Left renal pelvis (tissue), 4 donors: ENCODE results near the gene IQGAP2. TPM values are rescaled to one million over a fixed set of nuclear protein-coding genes. Genes with fewer than 3 reads are reported as not detected.
"Not testable (repeated sequence)": the region's sequence is repeated elsewhere in the genome, so short reads cannot be mapped to it uniquely, and the experiment has no call there.

ENCODE experiments used
- DNase-seq, 4 donors: peaks; one replicate each; pipeline ENCODE4 v3.0.0-alpha.2; 2013; ENCODE audit warnings: low read depth in 4 of 4, low spot score in 3 of 4
- polyA plus RNA-seq, 4 donors: library from polyadenylated mRNA; unstranded; fragments of 120-200 nt; gene quantifications; one replicate each; pipeline ENCODE4 v1.2.1, GENCODE V29; 2013; ENCODE audit not compliant: insufficient read length in 4 of 4

The IQGAP2 gene, protein sequence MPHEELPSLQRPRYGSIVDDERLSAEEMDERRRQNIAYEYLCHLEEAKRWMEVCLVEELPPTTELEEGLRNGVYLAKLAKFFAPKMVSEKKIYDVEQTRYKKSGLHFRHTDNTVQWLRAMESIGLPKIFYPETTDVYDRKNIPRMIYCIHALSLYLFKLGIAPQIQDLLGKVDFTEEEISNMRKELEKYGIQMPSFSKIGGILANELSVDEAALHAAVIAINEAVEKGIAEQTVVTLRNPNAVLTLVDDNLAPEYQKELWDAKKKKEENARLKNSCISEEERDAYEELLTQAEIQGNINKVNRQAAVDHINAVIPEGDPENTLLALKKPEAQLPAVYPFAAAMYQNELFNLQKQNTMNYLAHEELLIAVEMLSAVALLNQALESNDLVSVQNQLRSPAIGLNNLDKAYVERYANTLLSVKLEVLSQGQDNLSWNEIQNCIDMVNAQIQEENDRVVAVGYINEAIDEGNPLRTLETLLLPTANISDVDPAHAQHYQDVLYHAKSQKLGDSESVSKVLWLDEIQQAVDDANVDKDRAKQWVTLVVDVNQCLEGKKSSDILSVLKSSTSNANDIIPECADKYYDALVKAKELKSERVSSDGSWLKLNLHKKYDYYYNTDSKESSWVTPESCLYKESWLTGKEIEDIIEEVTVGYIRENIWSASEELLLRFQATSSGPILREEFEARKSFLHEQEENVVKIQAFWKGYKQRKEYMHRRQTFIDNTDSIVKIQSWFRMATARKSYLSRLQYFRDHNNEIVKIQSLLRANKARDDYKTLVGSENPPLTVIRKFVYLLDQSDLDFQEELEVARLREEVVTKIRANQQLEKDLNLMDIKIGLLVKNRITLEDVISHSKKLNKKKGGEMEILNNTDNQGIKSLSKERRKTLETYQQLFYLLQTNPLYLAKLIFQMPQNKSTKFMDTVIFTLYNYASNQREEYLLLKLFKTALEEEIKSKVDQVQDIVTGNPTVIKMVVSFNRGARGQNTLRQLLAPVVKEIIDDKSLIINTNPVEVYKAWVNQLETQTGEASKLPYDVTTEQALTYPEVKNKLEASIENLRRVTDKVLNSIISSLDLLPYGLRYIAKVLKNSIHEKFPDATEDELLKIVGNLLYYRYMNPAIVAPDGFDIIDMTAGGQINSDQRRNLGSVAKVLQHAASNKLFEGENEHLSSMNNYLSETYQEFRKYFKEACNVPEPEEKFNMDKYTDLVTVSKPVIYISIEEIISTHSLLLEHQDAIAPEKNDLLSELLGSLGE (N-terminal part only)
- 10 to 100 TPM; 20.0 to 72.1 (median 68.3) TPM for polyA plus RNA-seq

DNA sequence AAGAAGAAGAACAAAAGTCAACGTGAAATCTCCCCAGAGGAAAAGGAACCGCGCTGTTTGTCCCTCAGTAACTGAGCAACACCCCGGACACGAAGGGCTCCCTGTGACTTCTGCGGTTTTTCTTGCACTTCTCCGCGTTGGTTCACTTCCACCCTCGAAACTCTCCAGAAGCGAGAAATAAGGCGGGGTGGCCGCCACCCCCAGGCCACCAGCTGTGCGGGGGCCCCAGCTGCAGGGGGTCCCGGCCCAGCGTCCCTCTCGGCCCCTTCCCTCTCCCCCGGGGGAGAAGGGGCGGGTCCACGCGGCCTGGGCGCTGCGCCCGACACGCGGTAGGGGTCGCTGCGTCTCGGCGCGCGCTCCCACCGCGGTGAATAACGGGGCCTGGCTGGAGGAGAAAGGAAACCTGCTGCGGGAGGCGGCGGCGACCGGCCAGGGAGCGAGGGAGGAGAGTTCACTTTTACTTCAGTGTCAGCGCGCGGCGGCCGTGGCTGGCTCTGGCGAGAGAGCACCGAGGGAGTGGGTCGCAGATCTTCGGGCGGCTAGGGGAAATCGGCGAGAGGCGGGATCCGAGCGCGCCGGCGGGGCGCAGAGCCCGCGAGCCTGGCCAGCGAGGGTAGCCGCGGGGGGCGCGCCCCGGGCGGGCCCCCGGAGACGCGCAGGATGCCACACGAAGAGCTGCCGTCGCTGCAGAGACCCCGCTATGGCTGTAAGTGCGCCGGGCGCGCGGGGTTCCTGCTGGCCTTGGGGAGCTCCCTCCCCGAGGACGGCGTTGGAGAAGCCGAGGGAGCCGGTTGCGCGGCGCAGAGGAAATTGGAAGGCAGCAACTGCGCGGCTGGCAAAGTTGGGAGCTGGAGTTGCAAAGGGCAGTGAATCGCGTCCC is at the start of gene IQGAP2:
TSS of gene IQGAP2 (plus strand) at position 400 of the 880 bp plus-strand sequence. CDS start at position 661, 261 bp downstream.
- DNase-seq = peak in 2 of 4 donors; percentile 67 to 75

DNA sequence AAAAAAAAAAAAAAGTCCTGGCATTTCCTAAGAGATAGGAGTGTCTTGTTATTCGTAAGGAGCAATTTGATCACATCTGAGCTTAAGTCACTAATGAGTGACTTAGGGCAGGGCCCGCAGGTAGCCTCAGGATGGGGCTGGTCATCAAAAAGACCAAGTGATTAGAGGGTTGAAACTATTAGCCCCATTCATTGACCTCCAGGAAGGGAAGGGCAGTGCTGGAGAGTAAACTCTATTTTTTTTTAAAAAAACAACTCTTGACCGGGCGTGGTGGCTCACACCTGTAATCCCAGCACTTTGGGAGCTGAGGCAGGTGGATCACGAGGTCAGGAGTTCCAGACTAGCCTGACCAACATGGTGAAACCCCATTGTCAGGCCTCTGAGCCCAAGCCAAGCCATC is 46.2 kb upstream of the IQGAP2 start:
- DNase-seq = no peak

DNA sequence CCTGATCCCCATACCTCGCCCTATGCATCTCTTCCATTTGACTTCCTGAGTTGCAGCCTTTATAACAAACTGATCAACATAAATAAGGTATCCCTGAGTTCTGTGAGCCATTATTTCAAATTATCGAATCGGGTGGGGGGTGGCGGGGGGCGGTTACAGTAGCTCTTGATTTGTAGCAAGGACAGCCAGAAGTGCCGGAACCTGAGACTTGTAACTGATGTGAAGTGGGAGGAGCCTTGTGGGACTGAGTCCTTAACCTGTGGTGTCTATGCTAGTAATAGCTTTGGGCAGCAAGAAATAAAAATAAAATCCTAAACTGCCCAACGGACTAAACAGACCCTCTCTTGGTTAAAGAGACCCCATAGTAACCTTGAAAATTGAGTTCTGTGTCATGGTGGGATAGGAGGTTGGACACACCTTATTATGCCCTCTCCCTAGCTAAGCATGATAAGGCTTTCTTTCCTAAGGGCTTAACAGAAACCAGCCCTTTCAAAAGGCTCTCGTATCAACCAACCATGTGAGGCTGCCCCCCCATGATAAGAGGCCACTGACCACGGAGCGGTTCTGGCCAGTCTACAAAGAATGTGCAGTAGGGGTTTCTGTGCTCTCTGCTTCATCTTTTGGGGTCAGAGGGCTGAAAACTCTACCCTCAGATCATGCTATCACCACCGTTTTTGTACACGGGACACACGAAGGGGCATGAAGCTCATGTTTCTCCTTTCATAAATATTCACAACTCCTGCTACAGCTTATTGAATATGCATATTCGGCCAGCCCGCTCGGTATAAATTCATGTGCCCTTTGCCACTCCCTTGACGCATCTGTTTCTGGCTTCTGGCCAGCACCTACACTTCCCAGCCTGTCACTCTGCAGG is 39.5 kb upstream of the IQGAP2 start:
- DNase-seq = no peak

DNA sequence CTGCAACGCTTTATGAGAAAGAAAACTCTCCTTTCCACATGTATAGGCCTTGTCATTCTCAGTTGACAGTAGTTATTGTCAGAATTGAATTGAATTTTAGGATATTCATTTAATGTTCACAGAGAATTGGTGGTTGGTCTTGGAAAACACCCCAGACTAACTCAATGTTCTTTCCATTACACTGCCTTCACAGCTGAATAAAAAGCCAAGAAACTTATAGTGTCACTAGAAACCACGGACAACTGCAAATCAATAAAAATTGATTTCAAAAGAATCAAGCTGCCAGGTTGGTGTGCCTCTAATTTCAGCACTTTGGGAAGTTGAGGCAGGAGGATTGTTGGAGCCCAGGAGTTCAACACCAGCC is 38.9 kb upstream of the IQGAP2 start:
- DNase-seq = no peak

DNA sequence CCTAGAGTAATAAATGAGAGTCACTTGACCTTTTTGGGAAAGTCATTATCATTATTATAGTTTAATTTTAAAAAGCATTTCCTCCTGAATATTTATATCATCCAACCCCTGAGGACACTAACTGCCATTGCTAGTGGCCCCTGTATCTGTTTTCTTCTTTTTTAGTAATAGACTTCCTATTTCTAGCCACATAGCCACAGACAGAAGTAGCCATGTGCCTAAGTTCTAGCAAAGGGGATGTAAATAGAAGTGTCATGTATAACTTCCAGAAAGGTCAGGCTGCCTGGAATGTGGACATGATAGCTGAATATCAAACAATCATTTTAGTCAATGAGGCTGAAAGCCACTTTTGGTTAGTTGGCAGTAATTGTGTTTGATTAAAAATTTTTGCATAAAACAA is 37.5 kb upstream of the IQGAP2 start:
- no peak for DNase-seq

DNA sequence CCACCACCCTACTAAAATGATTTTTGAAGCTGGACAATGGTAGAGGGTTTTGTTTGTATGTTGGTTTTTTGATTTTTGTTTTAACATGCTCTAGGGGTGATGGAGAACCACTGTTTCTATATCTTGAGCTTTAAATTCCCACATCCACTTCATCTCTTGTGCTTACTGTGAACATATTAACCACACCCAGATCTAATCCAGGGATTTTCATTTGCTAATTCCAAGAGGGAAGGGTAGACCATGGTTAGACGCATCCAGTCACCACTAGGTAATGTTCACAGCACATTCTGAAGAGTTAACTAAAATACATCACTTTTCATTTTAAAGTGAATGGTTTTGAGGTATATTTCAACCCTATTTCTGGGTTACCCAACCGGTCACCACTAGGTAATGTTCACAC is 36.5 kb upstream of the IQGAP2 start:
- no peak for DNase-seq

DNA sequence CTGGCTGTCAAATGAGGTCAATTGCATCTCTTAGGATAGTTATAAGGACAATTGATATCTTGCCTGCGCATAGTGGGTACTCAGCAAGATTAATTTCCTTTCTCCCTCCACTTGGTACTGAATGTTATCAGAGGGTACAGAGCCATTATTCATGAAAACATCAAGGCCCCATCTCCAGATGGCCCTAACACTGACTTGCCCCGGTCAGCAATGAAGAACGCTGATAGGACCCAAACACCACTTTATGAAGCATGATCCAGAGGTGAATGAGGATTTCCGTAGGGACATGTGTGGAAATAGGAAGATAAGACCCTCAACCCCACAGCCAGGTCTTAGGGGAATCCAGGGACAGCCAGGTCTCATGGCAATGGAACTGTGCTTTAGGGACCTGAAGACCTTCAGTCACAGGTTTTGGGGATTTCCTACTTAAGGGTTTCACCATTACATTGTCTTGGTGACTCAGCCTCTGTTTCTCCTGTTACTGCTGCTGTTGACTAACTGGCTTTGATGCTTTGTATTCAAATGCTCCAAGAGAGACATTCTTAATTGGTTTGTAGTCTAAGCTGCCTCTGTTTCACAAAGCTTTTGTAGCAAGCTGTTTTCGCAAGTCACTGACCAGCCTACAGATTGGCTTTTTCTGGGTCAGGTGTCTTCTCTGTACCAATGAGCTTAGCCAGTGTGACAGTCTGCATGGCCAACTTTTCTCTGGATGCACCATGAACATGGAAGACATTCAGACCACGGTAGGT is 35.3 kb upstream of the IQGAP2 start:
- DNase-seq = no peak

DNA sequence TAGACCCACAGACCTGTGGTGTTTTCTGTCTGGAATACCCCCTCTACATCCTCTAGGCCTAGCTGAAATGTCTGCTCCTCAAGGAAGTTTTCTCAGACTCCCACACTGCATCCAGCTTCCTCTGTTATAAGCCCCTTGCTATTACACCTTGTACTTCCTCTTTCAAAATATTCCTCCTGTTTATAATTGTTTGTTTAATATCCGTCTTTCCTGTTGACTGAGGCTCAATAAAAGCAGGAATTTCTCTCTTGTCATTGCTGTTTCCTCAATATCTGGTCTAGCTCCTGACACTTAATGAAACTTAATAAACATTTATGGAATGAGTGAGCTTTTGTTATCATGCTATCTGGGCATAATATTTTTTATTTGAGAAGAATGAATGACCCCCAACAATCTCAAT is 34.1 kb upstream of the IQGAP2 start:
- DNase-seq = no peak

DNA sequence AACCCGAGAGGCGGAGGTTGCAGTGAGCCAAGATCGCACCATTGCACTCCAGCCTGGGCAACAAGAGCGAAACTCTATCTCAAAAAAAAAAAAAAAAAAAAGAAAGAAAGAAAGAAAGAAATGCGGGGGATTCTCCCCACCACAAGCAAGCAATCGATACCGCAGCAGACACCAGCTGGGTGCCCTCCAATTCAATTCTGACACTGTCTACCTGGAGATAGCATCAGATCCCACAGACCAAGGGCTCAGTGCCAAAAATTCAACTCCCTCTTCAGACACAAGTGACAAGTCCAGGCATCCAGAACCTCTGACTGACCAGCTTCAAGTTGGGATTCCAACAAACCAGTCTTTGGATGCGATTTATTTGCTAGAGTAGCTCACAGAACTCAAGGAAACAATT is 33.4 kb upstream of the IQGAP2 start:
- DNase-seq = not testable (repeated sequence)

DNA sequence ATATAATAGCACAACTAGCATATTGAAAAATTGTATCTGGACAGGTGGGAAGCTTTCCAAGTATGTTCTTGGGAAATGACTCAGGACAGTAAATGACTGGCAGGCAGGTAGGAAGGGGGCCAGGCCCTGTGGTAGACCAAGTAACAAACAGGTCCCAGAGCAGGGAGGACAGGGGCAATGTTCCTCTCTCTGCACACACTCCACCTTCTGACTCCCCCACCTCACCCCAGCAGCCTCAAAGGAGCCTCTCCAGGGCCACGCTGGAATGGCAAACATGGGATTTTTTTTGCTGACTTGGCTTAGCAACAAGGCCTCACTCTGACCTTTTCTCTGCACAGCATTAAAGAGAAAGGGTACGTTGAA is 31.1 kb upstream of the IQGAP2 start:
- no peak for DNase-seq

DNA sequence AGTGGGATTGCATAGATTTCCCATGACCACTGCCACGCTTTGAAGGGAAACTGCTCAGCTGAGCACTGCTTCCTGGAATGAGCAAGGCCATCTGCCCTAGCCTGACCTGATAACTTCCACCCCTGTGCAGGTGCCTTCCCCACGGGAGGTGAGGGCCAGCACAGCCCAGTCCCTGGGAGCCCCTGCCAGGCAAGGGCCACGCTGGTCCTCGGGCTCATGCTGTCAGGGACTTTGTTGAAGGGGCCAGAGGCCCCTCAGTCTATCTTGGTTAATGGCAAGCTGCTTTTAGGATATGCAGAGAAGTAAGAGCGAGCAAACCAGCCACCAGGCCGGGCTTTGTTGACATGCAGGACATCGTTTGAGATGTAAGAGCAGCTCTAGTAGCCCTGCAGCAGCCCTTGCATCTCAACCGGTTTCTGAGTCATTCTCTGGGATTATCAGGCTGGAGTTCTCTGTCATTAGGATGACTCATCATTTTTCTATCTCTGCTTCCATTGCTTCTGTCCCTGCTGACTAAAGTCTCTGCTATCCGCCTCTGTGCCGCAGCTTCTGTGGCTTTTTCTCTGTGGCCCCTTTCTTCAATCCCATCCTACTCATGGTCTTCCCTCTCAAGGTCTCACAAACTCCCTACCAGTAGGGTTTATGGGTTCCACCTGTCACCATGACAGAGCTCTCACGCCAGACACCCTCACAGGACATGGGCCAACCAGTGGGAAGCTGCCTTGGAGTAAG is 30.6 kb upstream of the IQGAP2 start:
- DNase-seq = no peak

DNA sequence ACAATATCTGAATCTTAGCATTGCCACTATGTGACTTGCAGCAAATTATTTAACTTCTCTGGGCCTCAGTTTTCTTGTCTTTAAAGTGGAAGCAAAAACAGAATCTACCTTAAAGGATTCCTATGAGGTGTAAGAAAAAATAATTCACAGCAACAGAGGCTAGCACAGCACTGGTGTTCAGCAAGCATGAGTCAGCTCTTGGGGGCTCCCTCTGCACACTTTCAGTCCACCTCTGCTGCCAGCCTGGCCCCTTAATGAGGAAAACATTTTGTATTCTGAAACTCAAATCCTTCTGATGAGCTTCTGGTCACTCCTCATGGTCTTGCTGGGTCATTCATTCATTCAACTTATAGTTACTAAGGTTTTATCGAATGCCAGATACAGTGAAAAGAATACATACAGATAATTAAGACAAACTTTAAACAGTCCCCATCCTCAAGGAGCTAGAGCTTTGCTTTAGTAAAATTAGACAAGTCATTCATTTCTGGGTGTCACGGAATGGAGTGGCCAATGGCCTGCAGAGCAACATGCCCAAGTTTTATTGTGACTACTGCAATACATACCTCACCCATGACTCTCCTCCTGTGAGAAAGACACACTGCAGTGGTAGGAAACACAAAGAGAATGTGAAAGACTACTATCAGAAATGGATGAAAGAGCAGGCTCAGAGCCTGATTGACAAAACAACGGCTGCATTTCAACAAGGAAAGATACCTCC is 26.8 kb upstream of the IQGAP2 start:
- no peak for DNase-seq

DNA sequence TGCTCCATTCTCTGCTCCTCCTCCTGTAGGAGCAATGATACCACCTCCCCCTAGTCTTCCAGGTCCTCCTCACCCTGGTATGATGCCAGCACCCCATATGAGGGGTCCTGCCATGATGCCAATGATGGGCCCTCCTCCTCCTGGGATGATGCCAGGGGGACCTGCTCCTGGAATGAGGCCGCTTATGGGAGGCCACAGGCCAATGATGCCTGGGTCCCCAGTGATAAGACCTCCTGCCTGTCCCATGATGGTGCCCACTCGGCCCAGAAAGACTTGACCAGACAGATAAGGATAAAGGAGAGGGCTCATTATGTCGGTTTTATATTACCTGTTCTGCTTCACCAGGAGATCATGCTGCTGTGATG is 26.2 kb upstream of the IQGAP2 start:
- DNase-seq = no peak

DNA sequence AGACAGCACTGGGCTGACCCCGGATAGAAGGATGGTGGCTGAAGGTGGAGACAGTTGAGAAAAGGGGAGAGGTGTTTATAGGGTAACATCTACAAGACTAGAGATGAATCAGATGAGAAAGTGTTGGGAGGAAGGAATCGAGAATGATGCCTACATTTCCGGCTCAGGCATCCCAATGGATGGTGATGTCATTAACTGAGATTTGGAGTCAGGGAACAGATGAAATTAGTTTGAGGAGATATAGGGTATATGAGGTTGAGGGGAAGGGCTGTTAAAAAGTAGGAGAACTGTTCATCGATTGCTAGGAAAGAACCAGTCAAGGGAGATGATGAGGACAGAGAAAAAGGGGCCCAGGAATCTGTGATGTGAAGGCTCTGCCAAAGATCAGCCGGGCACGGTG is 24.7 kb upstream of the IQGAP2 start:
- DNase-seq = no peak

DNA sequence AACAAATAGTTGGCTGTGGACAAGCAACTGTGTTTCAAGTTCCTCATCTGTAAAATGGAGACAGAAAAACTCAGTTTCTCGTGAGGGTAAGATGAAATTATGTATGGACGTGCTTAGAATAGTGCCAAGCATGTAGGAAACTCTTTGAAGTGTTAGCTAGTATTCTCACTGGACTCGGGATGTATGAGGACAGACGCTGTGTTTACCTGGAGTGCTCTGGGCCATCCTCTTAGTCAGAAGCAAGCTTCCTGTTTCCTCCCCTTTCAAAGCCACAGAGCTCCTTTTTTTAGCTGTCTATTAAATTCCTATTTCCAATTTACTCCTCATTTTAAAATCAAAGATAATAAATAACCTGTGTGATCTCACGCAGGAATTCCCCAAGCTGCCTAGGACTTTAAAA is 23.8 kb upstream of the IQGAP2 start:
- DNase-seq = no peak

DNA sequence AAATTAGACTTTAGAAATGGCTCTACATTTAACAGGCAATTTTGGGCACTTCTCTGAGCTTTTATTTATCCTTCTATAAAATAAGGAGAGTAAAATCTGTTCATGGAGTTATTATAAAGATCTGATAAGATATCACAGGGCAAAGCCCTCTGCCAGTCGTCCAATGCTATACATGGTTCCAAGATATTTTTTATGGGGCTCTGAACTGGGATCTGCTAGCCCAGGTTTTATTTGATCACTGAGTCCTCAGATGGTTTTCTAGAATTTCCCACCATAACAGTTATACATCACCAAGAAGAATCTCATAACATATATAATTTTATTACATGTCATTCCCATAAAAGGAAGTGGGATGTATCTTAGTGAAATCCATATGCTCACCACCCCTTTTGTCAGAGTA is 23.2 kb upstream of the IQGAP2 start:
- no peak for DNase-seq

DNA sequence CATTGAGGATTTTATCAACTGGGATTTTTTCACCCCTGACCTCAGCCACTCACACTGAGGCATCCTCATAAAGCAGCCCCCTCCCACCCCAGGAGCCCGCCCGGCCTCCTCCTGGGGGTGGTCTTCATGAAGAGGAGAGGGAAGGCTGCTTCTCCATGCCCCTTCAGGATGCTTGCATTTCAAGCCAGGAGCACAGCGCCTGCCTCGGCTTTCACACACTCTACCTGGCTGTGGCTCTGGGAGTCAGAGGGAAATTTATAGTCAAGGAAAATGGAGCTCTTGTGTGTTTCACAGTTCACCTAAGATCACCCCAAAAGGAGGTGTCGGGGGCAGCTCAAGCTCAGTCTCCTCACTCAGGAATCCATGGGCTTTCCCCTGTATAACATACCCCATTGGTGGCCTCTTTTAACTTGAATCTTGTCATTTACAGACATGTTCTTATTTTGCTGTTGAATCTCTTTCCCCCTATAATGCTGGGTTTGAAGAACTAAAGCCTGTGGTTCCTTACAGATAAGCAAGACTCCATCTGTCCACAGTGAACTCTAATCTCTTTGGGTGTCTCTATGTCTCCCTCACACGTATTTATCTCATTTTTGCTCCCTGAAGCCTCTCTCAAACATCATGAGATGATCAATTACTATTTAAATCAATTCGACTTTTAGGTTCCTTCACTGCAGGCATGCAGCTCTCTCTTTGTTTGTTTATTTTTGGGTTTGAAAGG is 22.6 kb upstream of the IQGAP2 start:
- DNase-seq = no peak
